Measurements from ENCODE around the gene EME2.

- TF ChIP-seq, protein P1, sequence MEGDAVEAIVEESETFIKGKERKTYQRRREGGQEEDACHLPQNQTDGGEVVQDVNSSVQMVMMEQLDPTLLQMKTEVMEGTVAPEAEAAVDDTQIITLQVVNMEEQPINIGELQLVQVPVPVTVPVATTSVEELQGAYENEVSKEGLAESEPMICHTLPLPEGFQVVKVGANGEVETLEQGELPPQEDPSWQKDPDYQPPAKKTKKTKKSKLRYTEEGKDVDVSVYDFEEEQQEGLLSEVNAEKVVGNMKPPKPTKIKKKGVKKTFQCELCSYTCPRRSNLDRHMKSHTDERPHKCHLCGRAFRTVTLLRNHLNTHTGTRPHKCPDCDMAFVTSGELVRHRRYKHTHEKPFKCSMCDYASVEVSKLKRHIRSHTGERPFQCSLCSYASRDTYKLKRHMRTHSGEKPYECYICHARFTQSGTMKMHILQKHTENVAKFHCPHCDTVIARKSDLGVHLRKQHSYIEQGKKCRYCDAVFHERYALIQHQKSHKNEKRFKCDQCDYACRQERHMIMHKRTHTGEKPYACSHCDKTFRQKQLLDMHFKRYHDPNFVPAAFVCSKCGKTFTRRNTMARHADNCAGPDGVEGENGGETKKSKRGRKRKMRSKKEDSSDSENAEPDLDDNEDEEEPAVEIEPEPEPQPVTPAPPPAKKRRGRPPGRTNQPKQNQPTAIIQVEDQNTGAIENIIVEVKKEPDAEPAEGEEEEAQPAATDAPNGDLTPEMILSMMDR (IDR thresholded peaks at IDR 0.05), result no peak
- TF ChIP-seq EP300 (IDR thresholded peaks at IDR 0.05) (no peak), POLR2A (IDR thresholded peaks at IDR 0.05) (no peak)
Measured at GRCh38 chr16:1821861-1822611, 49.4 kb downstream of the EME2 start.

Data from upper lobe of left lung (tissue), 4 donors.